Karpas-422 (cell line): Measurements from ENCODE around the gene CCDC152. TPM values are rescaled to one million over a fixed set of nuclear protein-coding genes. Genes with fewer than 3 reads are reported as not detected.

Experiments
- DNase-seq: peaks from one replicate; pipeline ENCODE4 v3.0.0-alpha.2; 2015
- H2AFZ ChIP-seq: fragments of 200-600 bp; sonication (generic); 2 replicates; pipeline ENCODE4 v1.6.1; 2014; ENCODE audit warnings: antibody characterized with exemption, low read length, mixed read lengths
- H3K27ac ChIP-seq: fragments of 200-600 bp; sonication (generic); 2 replicates; pipeline ENCODE4 v1.5.1; 2014; ENCODE audit warnings: mild to moderate bottlenecking, low read length, moderate library complexity
- H3K27me3 ChIP-seq: fragments of 200-600 bp; sonication (generic); 2 replicates; pipeline ENCODE4 v1.6.1; 2014; ENCODE audit warnings: low read length, mixed read lengths
- H3K36me3 ChIP-seq: fragments of 200-600 bp; sonication (generic); 2 replicates; pipeline ENCODE4 v1.6.1; 2014; ENCODE audit warnings: low read length, mixed read lengths; ENCODE audit not compliant: insufficient read depth
- H3K4me1 ChIP-seq: fragments of 200-600 bp; sonication (generic); 2 replicates; pipeline ENCODE4 v1.6.1; 2014; ENCODE audit warnings: mild to moderate bottlenecking, low read length, mixed read lengths
- H3K4me2 ChIP-seq: fragments of 200-600 bp; sonication (generic); 2 replicates; pipeline ENCODE4 v1.6.1; 2014; ENCODE audit warnings: low read length, low read depth, mild to moderate bottlenecking; ENCODE audit not compliant: poor library complexity, severe bottlenecking
- H3K4me3 ChIP-seq: fragments of 200-600 bp; sonication (generic); 2 replicates; pipeline ENCODE4 v1.5.1; 2014; ENCODE audit warnings: mild to moderate bottlenecking, antibody characterized with exemption, low read length, mixed read lengths
- H3K79me2 ChIP-seq: fragments of 200-600 bp; sonication (generic); 2 replicates; pipeline ENCODE4 v1.6.1; 2014; ENCODE audit warnings: mild to moderate bottlenecking, low read length, mixed read lengths
- H3K9ac ChIP-seq: fragments of 200-600 bp; sonication (generic); 2 replicates; pipeline ENCODE4 v1.6.0; 2014; ENCODE audit warnings: low read length
- H3K9me2 ChIP-seq: fragments of 200-600 bp; sonication (generic), shearing (Covaris generic); replicated peaks from 2 replicates; pipeline ENCODE4 v1.6.0; 2014; ENCODE audit warnings: mild to moderate bottlenecking, low read length, moderate library complexity; ENCODE audit not compliant: insufficient read depth
- H3K9me3 ChIP-seq: fragments of 300-700, 200-600 bp; sonication (generic); 2 replicates; pipeline ENCODE4 v1.6.1; 2014; ENCODE audit warnings: low read length, mixed read lengths
- H4K20me1 ChIP-seq: fragments of 200-600 bp; sonication (generic); 2 replicates; pipeline ENCODE4 v1.6.1; 2014; ENCODE audit warnings: mild to moderate bottlenecking, antibody characterized with exemption, low read length, low read depth; ENCODE audit not compliant: insufficient read depth
- total RNA-seq: library from RNA; depleted of rRNA; stranded (reverse); fragments of >200 nt; shearing (Covaris generic); gene quantifications from 2 replicates; pipeline ENCODE4 v1.2.3, GENCODE V29; 2014; ENCODE audit warnings: low replicate concordance

Gene CCDC152
- total RNA-seq, 1 experiment from 2014 or later: 20.8 TPM

DNA sequence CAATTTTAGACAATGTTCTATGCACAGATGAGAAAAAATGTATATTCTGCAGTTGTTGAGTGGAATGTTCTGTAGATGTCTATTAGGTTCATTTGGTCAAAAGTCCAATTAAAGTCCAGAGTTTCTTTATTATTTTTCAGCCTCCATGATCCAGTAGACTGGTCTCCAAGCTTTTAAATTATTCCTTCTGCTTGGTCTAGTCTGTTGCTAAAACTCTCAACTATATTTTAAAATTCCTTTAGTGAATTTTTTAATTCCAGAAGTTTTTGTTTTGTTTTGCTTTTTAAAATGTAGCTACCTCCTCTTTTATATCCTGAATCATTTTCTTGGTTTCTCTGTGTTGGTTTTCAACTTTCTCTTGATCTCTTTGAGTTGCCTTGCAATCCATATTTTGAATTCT, 30.5 kb downstream of the CCDC152 start:
- peaks cover 17% of the 10 kb centered on the region; the same call in 1 of the 2 replicates for H3K36me3 ChIP-seq
- DNase-seq: no peak
- no peaks in the 10 kb centered on the region for H3K4me1 ChIP-seq
- H3K4me2 ChIP-seq: no peak overlapping the region
- H3K79me2 ChIP-seq: peaks cover 31% of the 10 kb centered on the region
- H3K9me3 ChIP-seq: peaks cover 29% of the 10 kb centered on the region
- no peak overlapping the region for H3K27ac ChIP-seq
- H3K27me3 ChIP-seq: no peaks in the 10 kb centered on the region
- no peaks in the 10 kb centered on the region for H3K9me2 ChIP-seq
- no peak overlapping the region for H2AFZ ChIP-seq
- H4K20me1 ChIP-seq: no peaks in the 10 kb centered on the region
- H3K9ac ChIP-seq: no peak overlapping the region
- H3K4me3 ChIP-seq: no peak overlapping the region

DNA sequence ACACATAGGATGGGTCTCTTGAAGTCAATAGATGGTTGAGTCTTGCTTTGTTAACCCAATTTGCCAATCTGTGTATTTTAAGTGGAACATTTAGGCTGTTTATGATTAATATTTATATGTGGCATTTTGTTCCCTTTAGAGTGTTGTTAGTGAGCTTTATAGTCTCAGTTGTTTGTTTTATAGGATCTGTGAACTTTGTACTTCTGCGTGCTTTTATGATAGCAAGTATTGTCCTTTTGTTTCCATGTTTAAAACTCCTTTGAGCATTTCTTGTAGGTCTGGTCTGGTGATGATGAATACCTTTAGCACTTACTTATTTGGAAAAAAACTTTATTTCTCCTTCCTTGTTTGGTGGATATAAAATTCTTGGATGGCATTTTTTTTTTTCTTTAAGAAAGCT, 31.2 kb downstream of the CCDC152 start:
- no peak overlapping the region for H3K4me3 ChIP-seq
- no peak overlapping the region for H3K4me2 ChIP-seq
- no peak overlapping the region for H3K9ac ChIP-seq
- H3K27me3 ChIP-seq: no peaks in the 10 kb centered on the region
- no peaks in the 10 kb centered on the region for H3K9me2 ChIP-seq
- H3K79me2 ChIP-seq: peaks cover 31% of the 10 kb centered on the region
- no peak overlapping the region for H3K27ac ChIP-seq
- H3K4me1 ChIP-seq: no peaks in the 10 kb centered on the region
- peaks cover 29% of the 10 kb centered on the region for H3K9me3 ChIP-seq
- peaks cover 17% of the 10 kb centered on the region; the same call in 1 of the 2 replicates for H3K36me3 ChIP-seq
- no peak for DNase-seq
- no peak overlapping the region for H2AFZ ChIP-seq
- H4K20me1 ChIP-seq: no peaks in the 10 kb centered on the region

DNA sequence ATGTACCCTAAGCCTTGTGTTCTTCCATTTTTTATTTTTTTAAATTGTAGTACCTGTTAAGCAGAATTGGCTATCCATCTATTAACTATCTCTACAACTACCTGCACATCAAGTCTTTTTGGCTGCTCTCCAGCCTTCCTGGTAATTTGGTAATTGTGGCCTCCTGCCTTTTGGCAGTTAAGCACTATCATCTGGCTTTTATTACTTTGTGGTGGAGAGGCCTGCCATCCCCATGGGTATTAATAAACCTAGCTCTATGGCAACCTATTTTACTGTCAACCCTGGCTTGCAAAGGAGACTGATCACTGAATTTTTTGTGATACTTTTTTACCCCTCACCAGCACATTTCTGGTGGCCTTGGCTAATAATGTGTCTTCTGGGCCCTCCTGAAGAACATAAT, 34.5 kb downstream of the CCDC152 start:
- no peaks in the 10 kb centered on the region for H3K27me3 ChIP-seq
- no peaks in the 10 kb centered on the region for H3K9me2 ChIP-seq
- no peak for DNase-seq
- H4K20me1 ChIP-seq: no peaks in the 10 kb centered on the region
- H3K9ac ChIP-seq: no peak overlapping the region
- H3K79me2 ChIP-seq: peaks cover 17% of the 10 kb centered on the region
- H3K4me3 ChIP-seq: no peak overlapping the region
- no peak overlapping the region for H3K4me2 ChIP-seq
- H3K9me3 ChIP-seq: peaks cover 20% of the 10 kb centered on the region
- H2AFZ ChIP-seq: no peak overlapping the region
- no peak overlapping the region for H3K27ac ChIP-seq
- no peaks in the 10 kb centered on the region for H3K4me1 ChIP-seq
- 0 out of 2 replicates have a peak, but pooled peaks cover 11% of the 10 kb centered on the region for H3K36me3 ChIP-seq

DNA sequence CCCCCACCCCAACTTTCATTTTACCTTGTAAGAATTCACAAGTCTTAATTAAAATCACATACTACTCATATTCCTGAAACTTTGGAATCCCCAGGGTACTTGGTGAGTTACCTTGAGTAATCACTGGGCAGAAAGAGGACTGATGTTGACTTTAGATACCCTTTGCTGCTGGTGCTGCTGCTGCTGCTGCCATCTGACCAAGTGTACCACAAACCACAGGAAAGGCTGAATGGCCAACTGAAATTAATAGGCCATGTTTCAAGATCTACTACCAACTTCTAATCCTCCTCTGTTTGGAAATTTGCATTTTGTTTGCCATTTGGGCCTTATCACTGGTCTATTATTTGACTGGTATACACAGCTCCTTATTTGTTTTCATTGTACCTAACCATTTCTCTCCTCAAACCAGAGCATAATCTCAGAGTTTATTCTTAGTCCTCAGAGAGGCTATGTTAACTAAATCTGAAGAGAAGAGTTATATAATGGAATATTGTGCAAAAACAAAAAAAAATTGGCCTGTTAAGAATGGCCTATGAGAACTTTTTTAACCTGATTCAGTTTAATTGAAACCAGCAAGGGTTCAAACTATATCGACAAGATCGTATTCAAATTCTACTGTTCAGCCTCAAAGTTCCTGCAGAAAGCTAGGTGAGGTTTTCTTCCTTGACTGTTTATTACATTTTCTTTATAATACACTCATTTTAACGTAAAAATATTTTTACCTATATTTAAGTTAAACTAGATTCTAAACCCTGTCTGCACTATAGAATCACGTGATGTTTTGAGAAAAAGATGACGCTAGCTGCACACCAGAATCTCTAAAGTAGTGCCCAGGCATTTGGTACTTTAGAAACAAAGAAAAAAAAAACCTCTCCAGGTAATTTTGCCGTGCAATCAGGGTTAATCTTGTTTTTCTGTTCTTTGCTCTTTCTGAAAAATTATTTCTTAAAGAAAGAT, 41.9 kb downstream of the CCDC152 start:
- Histone ChIP-seq H3K36me3 (0 out of 2 replicates have a peak, but pooled peaks cover 7% of the 10 kb centered on the region), H3K79me2 (no peaks in the 10 kb centered on the region), H3K9ac (no peak overlapping the region), H3K4me2 (no peak overlapping the region), H3K27me3 (no peaks in the 10 kb centered on the region), H3K4me3 (no peak overlapping the region), H4K20me1 (no peaks in the 10 kb centered on the region), H2AFZ (no peak overlapping the region), H3K9me2 (no peaks in the 10 kb centered on the region), H3K9me3 (no peaks in the 10 kb centered on the region), H3K27ac (no peak overlapping the region), H3K4me1 (no peaks in the 10 kb centered on the region)
- no peak for DNase-seq

DNA sequence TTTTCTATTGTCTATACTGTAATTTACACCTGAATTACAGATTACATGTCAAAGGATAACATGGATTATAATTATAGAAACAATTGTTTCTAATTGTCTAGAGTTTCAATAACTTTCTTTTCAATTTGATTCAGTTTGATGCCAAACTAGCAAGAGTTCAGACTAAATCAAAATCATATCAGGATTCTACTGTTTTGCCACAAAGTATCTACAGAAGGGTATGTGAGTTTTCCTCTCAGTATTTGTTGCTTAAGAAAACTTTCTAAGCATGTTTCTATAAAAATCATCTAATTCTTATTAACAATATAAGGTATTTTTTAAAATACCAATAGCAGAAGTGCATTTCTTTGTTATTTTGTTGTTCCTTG, 42.6 kb downstream of the CCDC152 start:
- no peak for DNase-seq
- Histone ChIP-seq H2AFZ (no peak overlapping the region), H3K27me3 (no peaks in the 10 kb centered on the region), H3K79me2 (no peaks in the 10 kb centered on the region), H3K4me1 (no peaks in the 10 kb centered on the region), H3K27ac (no peak overlapping the region), H3K36me3 (0 out of 2 replicates have a peak, but pooled peaks cover 7% of the 10 kb centered on the region), H3K9ac (no peak overlapping the region), H4K20me1 (no peaks in the 10 kb centered on the region), H3K9me3 (no peaks in the 10 kb centered on the region), H3K9me2 (no peaks in the 10 kb centered on the region), H3K4me3 (no peak overlapping the region), H3K4me2 (no peak overlapping the region)

DNA sequence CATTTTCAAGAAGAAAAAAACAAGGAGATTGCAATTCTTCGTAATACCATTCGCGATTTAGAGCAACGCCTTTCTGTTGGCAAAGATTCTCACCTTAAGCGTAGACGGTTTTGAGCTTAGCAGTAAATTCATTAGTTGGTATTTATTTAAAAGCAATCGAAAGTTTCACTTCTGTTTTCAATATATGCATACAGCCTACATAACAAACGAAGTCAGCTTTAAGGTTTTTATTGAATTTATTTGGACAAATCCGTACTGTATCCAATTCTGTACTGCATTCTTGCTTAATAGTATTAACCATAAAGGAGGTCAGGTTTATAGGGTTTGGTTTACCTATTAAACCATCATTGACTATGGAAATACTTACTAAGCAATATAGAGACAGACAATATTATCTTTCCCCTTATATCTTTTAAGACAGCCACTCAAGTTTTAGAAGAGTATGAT, 43.1 kb downstream of the CCDC152 start:
- Histone ChIP-seq H3K4me2 (no peak overlapping the region), H3K4me3 (no peak overlapping the region), H3K9ac (no peak overlapping the region), H3K27me3 (no peaks in the 10 kb centered on the region), H3K9me3 (no peaks in the 10 kb centered on the region), H4K20me1 (no peaks in the 10 kb centered on the region), H3K4me1 (no peaks in the 10 kb centered on the region), H3K36me3 (0 out of 2 replicates have a peak, but pooled peaks cover 7% of the 10 kb centered on the region), H3K79me2 (no peaks in the 10 kb centered on the region), H3K27ac (no peak overlapping the region), H2AFZ (no peak overlapping the region), H3K9me2 (no peaks in the 10 kb centered on the region)
- no peak for DNase-seq

- DNase-seq: no peak
- H3K79me2 ChIP-seq: no peaks in the 10 kb centered on the region
- no peaks in the 10 kb centered on the region for H3K4me1 ChIP-seq
- H3K9me3 ChIP-seq: no peaks in the 10 kb centered on the region
- H3K27ac ChIP-seq: no peak overlapping the region
- no peak overlapping the region for H3K4me2 ChIP-seq
- H4K20me1 ChIP-seq: no peaks in the 10 kb centered on the region
- H3K9ac ChIP-seq: no peak overlapping the region
- H3K27me3 ChIP-seq: no peaks in the 10 kb centered on the region
- H3K36me3 ChIP-seq: 0 out of 2 replicates have a peak, but pooled peaks cover 7% of the 10 kb centered on the region
- H2AFZ ChIP-seq: no peak overlapping the region
- no peaks in the 10 kb centered on the region for H3K9me2 ChIP-seq
- H3K4me3 ChIP-seq: no peak overlapping the region
Observed at GRCh38 chr5:42800748-42801330, 44.2 kb downstream of the CCDC152 start.

- H3K9me2 ChIP-seq: no peaks in the 10 kb centered on the region
- no peak overlapping the region for H3K4me3 ChIP-seq
Observed at GRCh38 chr5:42801516-42802166, 45.0 kb downstream of the CCDC152 start.

More at GRCh38 chr5:42801516-42802166, 45.0 kb downstream of the CCDC152 start:
- Histone ChIP-seq H3K27ac (no peak overlapping the region), H3K4me2 (no peak overlapping the region), H3K79me2 (no peaks in the 10 kb centered on the region), H3K9me3 (no peaks in the 10 kb centered on the region), H3K4me1 (no peaks in the 10 kb centered on the region), H4K20me1 (no peaks in the 10 kb centered on the region), H3K9ac (no peak overlapping the region), H3K36me3 (0 out of 2 replicates have a peak, but pooled peaks cover 7% of the 10 kb centered on the region), H2AFZ (no peak overlapping the region), H3K27me3 (no peaks in the 10 kb centered on the region)
- no peak for DNase-seq
